GM23338 (cell line): ENCODE measurements around the gene FGFR3. TPM values are rescaled to one million over a fixed set of nuclear protein-coding genes. Genes with fewer than 3 reads are reported as not detected.

Source experiments
- ATAC-seq: fragments of 200-7000 bp; cut with Tn5 transposase; 3 replicates; pipeline ENCODE4 v1.9.1; 2020
- DNase-seq: peaks from one replicate; pipeline ENCODE4 v3.0.0-alpha.2; 2015; ENCODE audit warnings: low spot score
- H2AFZ ChIP-seq: fragments of 200-600 bp; sonication (generic); 2 replicates; pipeline ENCODE4 v1.8.0; 2016; ENCODE audit warnings: antibody characterized with exemption, mild to moderate bottlenecking, moderate library complexity
- H3F3A ChIP-seq: fragments of 200-600 bp; sonication (generic); replicated peaks from 2 replicates; pipeline ENCODE4 v1.8.0; 2017; ENCODE audit warnings: antibody characterized with exemption, mixed run types, low read depth
- H3K27ac ChIP-seq: fragments of 200-600 bp; sonication (generic); 2 replicates; pipeline ENCODE4 v1.6.1; 2016; ENCODE audit warnings: low read depth
- H3K27me3 ChIP-seq: fragments of 200-600 bp; sonication (generic); 2 replicates; pipeline ENCODE4 v1.8.0; 2016; ENCODE audit warnings: mild to moderate bottlenecking, mixed run types, moderate library complexity; ENCODE audit not compliant: insufficient read depth
- H3K36me3 ChIP-seq: fragments of 200-600 bp; sonication (generic); 2 replicates; pipeline ENCODE4 v1.8.0; 2016; ENCODE audit warnings: mild to moderate bottlenecking; ENCODE audit not compliant: insufficient read depth
- H3K4me1 ChIP-seq: fragments of 200-600 bp; sonication (generic); 2 replicates; pipeline ENCODE4 v1.8.0; 2016; ENCODE audit warnings: mild to moderate bottlenecking, moderate library complexity; ENCODE audit not compliant: insufficient read depth
- H3K4me2 ChIP-seq: fragments of 200-600 bp; sonication (generic); 2 replicates; pipeline ENCODE4 v1.7.1; 2017; ENCODE audit warnings: mixed run types
- H3K4me3 ChIP-seq: fragments of 200-600 bp; sonication (generic); 2 replicates; pipeline ENCODE4 v1.6.1; 2016; ENCODE audit warnings: mixed run types
- H3K79me2 ChIP-seq: fragments of 200-600 bp; sonication (generic); replicated peaks from 2 replicates; pipeline ENCODE4 v1.8.0; 2017; ENCODE audit warnings: mild to moderate bottlenecking; ENCODE audit not compliant: insufficient read depth
- H3K9me2 ChIP-seq: fragments of 200-600 bp; sonication (generic); 2 replicates; pipeline ENCODE4 v1.8.0; 2017; ENCODE audit not compliant: insufficient read depth
- H4K20me1 ChIP-seq: fragments of 200-600 bp; sonication (generic); replicated peaks from 2 replicates; pipeline ENCODE4 v1.8.0; 2017; ENCODE audit warnings: mild to moderate bottlenecking; ENCODE audit not compliant: insufficient read depth
- H3K27ac Mint-ChIP-seq: 2 replicates; pipeline ENCODE4 v1.8.0; 2020; ENCODE audit warnings: inconsistent platforms, mild to moderate bottlenecking, moderate library complexity, mixed read lengths
- H3K27me3 Mint-ChIP-seq: 3 replicates; pipeline ENCODE4 v1.8.0; 2022; ENCODE audit warnings: low read depth, mild to moderate bottlenecking, moderate library complexity, mixed read lengths, inconsistent platforms; ENCODE audit not compliant: insufficient read depth, poor library complexity
- H3K36me3 Mint-ChIP-seq: 3 replicates; pipeline ENCODE4 v1.8.0; 2021; ENCODE audit warnings: low read depth, mild to moderate bottlenecking, inconsistent platforms, moderate library complexity, mixed read lengths
- H3K4me1 Mint-ChIP-seq: 3 replicates; pipeline ENCODE4 v1.8.0; 2020; ENCODE audit warnings: mild to moderate bottlenecking, inconsistent platforms, mixed read lengths
- H3K4me3 Mint-ChIP-seq: 3 replicates; pipeline ENCODE4 v1.8.0; 2021; ENCODE audit warnings: moderate library complexity, mild to moderate bottlenecking, inconsistent platforms, mixed read lengths
- H3K9me3 Mint-ChIP-seq: 3 replicates; pipeline ENCODE4 v1.8.0; 2020; ENCODE audit warnings: moderate library complexity, mild to moderate bottlenecking, inconsistent platforms, mixed read lengths
- EZH2 ChIP-seq: fragments of 200-600 bp; sonication (generic); IDR thresholded peaks from one replicate; pipeline ENCODE4 v1.8.0; 2017; ENCODE audit warnings: antibody characterized with exemption, mild to moderate bottlenecking, low read depth; ENCODE audit not compliant: unreplicated experiment
- JUNB ChIP-seq: IDR thresholded peaks from one replicate; pipeline ENCODE4 v1.6.1; 2016; ENCODE audit warnings: antibody characterized with exemption; ENCODE audit not compliant: unreplicated experiment
- NANOG ChIP-seq: IDR thresholded peaks from 2 replicates; pipeline ENCODE4 v1.6.1; 2016; ENCODE audit warnings: antibody characterized with exemption, borderline replicate concordance
- POLR2AphosphoS5 ChIP-seq: IDR thresholded peaks from 2 replicates; pipeline ENCODE4 v1.6.1; 2016; ENCODE audit warnings: antibody characterized with exemption, low read depth
- STAT1 ChIP-seq: IDR thresholded peaks from one replicate; pipeline ENCODE4 v1.6.1; 2016; ENCODE audit warnings: antibody characterized with exemption; ENCODE audit not compliant: unreplicated experiment
- ZNF114 ChIP-seq: fragments of 250-450 bp; sonication (Bioruptor Pico); IDR thresholded peaks from 2 replicates; pipeline ENCODE4 v1.5.0; 2020; ENCODE audit warnings: mild to moderate bottlenecking, moderate library complexity
- ZNF331 ChIP-seq: fragments of 250-450 bp; sonication (Bioruptor Pico); IDR thresholded peaks from 2 replicates; pipeline ENCODE4 v1.5.0; 2020; ENCODE audit warnings: low read depth, mild to moderate bottlenecking, moderate library complexity
- polyA plus RNA-seq: library from polyadenylated mRNA; unstranded; fragments of >200 nt; fragmentation: Nextera tagmentation; extraction: Ambion mirVana; gene quantifications from 2 replicates; pipeline ENCODE4 v1.2.1, GENCODE V29; 2016
- total RNA-seq: library from RNA; depleted of rRNA; stranded (reverse); fragments of >200 nt; shearing (Covaris generic); gene quantifications from 2 replicates; pipeline ENCODE4 v1.2.3, GENCODE V29; 2014
- TF ChIP-seq, protein P1 (sequence below), 2 experiments: fragments of 200-600 bp in 1 of 2; sonication (generic) in 1 of 2; conservative IDR thresholded peaks; 2 replicates each; pipeline versions ENCODE4 v1.5.1 to v1.6.1; 2016 to 2017; ENCODE audit warnings: antibody characterized with exemption in 2 of 2, low read depth in 2 of 2, mild to moderate bottlenecking in 2 of 2, moderate library complexity in 1 of 2
- TF ChIP-seq, protein P2 (sequence below): IDR thresholded peaks from 2 replicates; pipeline ENCODE4 v1.6.1; 2016; ENCODE audit warnings: antibody characterized with exemption
- TF ChIP-seq, protein P3 (sequence below): IDR thresholded peaks from one replicate; pipeline ENCODE4 v1.6.1; 2018; ENCODE audit warnings: antibody characterized with exemption; ENCODE audit not compliant: unreplicated experiment

FGFR3 gene
- total and polyA plus RNA-seq, 2 experiments from 2014 or later = 3.6 to 17.4 TPM

DNA sequence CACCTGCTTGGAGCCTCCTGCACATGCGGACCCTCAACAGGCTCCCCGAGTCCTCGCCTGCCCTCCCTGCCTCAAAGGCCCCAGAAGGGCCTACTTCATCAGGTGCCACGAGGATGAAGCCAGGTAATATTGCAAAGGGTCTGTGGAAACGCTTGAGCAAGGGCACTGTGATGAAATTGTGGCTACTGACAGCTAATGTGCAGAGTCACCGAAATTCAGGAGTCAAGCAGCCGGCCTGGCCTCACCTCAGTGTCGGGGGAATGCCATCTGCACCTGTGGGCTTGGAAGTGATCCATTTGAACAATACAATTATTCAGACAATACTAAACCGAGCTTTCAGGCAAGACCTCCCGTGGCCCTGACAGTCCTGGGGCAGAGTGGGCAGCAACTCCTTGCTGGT is 3.1 kb upstream of the FGFR3 start:
- ATAC-seq = no peak
- H3K27ac Mint-ChIP-seq = no peak overlapping the region

DNA sequence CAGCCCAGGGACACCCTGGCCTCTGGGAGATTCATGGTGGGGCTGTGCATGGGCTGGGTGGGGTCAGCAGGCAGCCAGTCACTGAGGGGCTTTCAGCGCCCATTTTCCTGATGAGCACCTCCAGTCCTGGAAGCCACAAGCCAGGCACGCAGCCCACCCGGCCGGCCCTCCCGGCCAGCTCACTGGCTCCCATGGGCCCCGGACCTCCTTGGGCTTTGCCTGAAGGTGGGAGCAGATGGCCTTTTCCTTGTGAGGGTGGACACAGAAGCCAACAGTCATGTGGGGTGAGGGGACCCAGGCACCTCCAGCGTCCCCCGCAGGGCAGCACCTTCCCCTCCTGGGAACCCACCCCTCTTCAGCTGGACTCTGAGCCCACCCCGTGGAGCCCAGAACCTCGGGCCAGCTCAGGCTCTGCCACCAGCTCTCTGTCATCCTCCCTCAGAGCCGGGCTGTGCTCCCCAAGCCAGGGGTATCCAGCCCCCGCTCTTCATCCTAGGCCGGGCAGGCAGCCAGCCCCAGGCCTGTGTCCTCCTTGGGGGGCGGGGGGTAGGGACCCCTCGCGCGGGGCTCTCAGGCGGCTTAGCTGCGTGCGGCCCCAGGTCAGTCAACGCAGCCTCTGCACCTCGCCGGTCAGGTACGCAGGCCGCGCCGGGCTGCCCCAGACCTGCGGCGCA is 798 bp upstream of the FGFR3 start:
- H3K9me3 Mint-ChIP-seq = no peaks in the 10 kb centered on the region
- peak overlapping the region; percentile 64 for H3K4me3 Mint-ChIP-seq
- Histone ChIP-seq H2AFZ (peak overlapping the region; percentile 74; the same call in 1 of the 2 replicates), H3K9me2 (no peaks in the 10 kb centered on the region), H3K4me2 (peak overlapping the region; percentile 78), H3K4me1 (0 out of 2 replicates have a peak, but pooled peaks cover 4% of the 10 kb centered on the region), H3K79me2 (no peaks in the 10 kb centered on the region), H3K27me3 (peaks cover 49% of the 10 kb centered on the region), H4K20me1 (peaks cover 4% of the 10 kb centered on the region; the same call in 1 of the 2 replicates), H3F3A (no peaks in the 10 kb centered on the region), H3K36me3 (no peaks in the 10 kb centered on the region), H3K27ac (no peak overlapping the region), H3K4me3 (peak overlapping the region; percentile 53)
- H3K27me3 Mint-ChIP-seq = peaks cover 25% of the 10 kb centered on the region
- DNase-seq = no peak
- no peaks in the 10 kb centered on the region for H3K36me3 Mint-ChIP-seq
- H3K27ac Mint-ChIP-seq = no peak overlapping the region
- no peak; the same call in 2 of the 3 replicates for ATAC-seq
- peaks cover 2% of the 10 kb centered on the region; the same call in 2 of the 3 replicates for H3K4me1 Mint-ChIP-seq
- no peak; the same call in 1 of the 2 replicates for TF ChIP-seq POLR2AphosphoS5
- TF ChIP-seq, protein P1, sequence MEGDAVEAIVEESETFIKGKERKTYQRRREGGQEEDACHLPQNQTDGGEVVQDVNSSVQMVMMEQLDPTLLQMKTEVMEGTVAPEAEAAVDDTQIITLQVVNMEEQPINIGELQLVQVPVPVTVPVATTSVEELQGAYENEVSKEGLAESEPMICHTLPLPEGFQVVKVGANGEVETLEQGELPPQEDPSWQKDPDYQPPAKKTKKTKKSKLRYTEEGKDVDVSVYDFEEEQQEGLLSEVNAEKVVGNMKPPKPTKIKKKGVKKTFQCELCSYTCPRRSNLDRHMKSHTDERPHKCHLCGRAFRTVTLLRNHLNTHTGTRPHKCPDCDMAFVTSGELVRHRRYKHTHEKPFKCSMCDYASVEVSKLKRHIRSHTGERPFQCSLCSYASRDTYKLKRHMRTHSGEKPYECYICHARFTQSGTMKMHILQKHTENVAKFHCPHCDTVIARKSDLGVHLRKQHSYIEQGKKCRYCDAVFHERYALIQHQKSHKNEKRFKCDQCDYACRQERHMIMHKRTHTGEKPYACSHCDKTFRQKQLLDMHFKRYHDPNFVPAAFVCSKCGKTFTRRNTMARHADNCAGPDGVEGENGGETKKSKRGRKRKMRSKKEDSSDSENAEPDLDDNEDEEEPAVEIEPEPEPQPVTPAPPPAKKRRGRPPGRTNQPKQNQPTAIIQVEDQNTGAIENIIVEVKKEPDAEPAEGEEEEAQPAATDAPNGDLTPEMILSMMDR (conservative IDR thresholded peaks at IDR 0.05; ENCODE audit: low read depth in 2 of 2) = no peak
- TF ChIP-seq EZH2 = no peak
- TF ChIP-seq, protein P2, sequence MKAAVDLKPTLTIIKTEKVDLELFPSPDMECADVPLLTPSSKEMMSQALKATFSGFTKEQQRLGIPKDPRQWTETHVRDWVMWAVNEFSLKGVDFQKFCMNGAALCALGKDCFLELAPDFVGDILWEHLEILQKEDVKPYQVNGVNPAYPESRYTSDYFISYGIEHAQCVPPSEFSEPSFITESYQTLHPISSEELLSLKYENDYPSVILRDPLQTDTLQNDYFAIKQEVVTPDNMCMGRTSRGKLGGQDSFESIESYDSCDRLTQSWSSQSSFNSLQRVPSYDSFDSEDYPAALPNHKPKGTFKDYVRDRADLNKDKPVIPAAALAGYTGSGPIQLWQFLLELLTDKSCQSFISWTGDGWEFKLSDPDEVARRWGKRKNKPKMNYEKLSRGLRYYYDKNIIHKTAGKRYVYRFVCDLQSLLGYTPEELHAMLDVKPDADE = no peak
- TF ChIP-seq, protein P3, sequence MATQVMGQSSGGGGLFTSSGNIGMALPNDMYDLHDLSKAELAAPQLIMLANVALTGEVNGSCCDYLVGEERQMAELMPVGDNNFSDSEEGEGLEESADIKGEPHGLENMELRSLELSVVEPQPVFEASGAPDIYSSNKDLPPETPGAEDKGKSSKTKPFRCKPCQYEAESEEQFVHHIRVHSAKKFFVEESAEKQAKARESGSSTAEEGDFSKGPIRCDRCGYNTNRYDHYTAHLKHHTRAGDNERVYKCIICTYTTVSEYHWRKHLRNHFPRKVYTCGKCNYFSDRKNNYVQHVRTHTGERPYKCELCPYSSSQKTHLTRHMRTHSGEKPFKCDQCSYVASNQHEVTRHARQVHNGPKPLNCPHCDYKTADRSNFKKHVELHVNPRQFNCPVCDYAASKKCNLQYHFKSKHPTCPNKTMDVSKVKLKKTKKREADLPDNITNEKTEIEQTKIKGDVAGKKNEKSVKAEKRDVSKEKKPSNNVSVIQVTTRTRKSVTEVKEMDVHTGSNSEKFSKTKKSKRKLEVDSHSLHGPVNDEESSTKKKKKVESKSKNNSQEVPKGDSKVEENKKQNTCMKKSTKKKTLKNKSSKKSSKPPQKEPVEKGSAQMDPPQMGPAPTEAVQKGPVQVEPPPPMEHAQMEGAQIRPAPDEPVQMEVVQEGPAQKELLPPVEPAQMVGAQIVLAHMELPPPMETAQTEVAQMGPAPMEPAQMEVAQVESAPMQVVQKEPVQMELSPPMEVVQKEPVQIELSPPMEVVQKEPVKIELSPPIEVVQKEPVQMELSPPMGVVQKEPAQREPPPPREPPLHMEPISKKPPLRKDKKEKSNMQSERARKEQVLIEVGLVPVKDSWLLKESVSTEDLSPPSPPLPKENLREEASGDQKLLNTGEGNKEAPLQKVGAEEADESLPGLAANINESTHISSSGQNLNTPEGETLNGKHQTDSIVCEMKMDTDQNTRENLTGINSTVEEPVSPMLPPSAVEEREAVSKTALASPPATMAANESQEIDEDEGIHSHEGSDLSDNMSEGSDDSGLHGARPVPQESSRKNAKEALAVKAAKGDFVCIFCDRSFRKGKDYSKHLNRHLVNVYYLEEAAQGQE = no peak
- no peak for TF ChIP-seq NANOG
- no peak for TF ChIP-seq JUNB
- TF ChIP-seq STAT1 = no peak
- TF ChIP-seq ZNF114 (CRISPR knock-in tag) = no peak

More for the DNA sequence above, 3.1 kb upstream of the FGFR3 start:
- H3K4me1 Mint-ChIP-seq = peaks cover 2% of the 10 kb centered on the region; the same call in 2 of the 3 replicates
- H3K27me3 Mint-ChIP-seq = peaks cover 27% of the 10 kb centered on the region
- H3K4me2 ChIP-seq = no peak overlapping the region
- H3K9me2 ChIP-seq = no peaks in the 10 kb centered on the region
- H3K79me2 ChIP-seq = no peaks in the 10 kb centered on the region
- peaks cover 40% of the 10 kb centered on the region for H3K27me3 ChIP-seq
- H3K4me1 ChIP-seq = 0 out of 2 replicates have a peak, but pooled peaks cover 4% of the 10 kb centered on the region
- H3K9me3 Mint-ChIP-seq = no peaks in the 10 kb centered on the region
- no peak overlapping the region for H3K4me3 ChIP-seq
- no peaks in the 10 kb centered on the region for H4K20me1 ChIP-seq
- H3K27ac ChIP-seq = no peak overlapping the region
- H3F3A ChIP-seq = no peaks in the 10 kb centered on the region
- no peak for TF ChIP-seq ZNF331 (CRISPR knock-in tag)
- no peak for TF ChIP-seq EZH2
- TF ChIP-seq STAT1 = no peak
- TF ChIP-seq, protein P2 = no peak
- no peaks in the 10 kb centered on the region for H3K36me3 ChIP-seq
- DNase-seq = no peak
- no peaks in the 10 kb centered on the region for H3K36me3 Mint-ChIP-seq
- no peak overlapping the region for H3K4me3 Mint-ChIP-seq
- no peak overlapping the region for H2AFZ ChIP-seq
